A549 (cell line): ENCODE results near the gene DNAJC7.

ENCODE experiments used
- BHLHE40 ChIP-seq: IDR thresholded peaks from 2 replicates; pipeline ENCODE4 v1.6.1; 2012; ENCODE audit warnings: low read depth, low read length, inconsistent platforms
- CHD2 ChIP-seq: fragments of 150-350 bp; IDR thresholded peaks from 2 replicates; pipeline ENCODE4 v1.6.1; 2014; ENCODE audit warnings: low read length; ENCODE audit not compliant: partially characterized antibody
- CTCF ChIP-seq: fragments of >200 bp; sonication (Bioruptor Twin); formaldehyde crosslinking; IDR thresholded peaks from 3 replicates; pipeline ENCODE4 v1.5.1; 2016
- EP300 ChIP-seq, 2 experiments: fragments of >200 bp; sonication (Bioruptor Twin); formaldehyde crosslinking; IDR thresholded peaks; 2 replicates in 1 of 2; 3 replicates in 1 of 2; pipeline ENCODE4 v1.6.1; 2016 to 2017
- JUN ChIP-seq, 2 experiments: fragments of >200 bp; sonication (Bioruptor Twin); formaldehyde crosslinking; IDR thresholded peaks; 2 replicates in 1 of 2; 3 replicates in 1 of 2; pipeline ENCODE4 v1.6.1; 2016 to 2017
- KDM1A ChIP-seq: fragments of 200-600 bp; sonication (generic); IDR thresholded peaks from 2 replicates; pipeline ENCODE4 v1.6.1; 2016; ENCODE audit warnings: low read depth, mild to moderate bottlenecking
- MAFK ChIP-seq: fragments of 450-650 bp; IDR thresholded peaks from 2 replicates; pipeline ENCODE4 v1.6.1; 2014; ENCODE audit not compliant: partially characterized antibody
- PHF8 ChIP-seq: fragments of 200-600 bp; sonication (generic); IDR thresholded peaks from 2 replicates; pipeline ENCODE4 v1.6.1; 2016; ENCODE audit warnings: low read depth, mild to moderate bottlenecking, antibody characterized with exemption, moderate library complexity, borderline replicate concordance
- POLR2A ChIP-seq: IDR thresholded peaks from 2 replicates; pipeline ENCODE4 v1.6.1; 2012; ENCODE audit warnings: mild to moderate bottlenecking, low read length
- RAD21 ChIP-seq, 2 experiments: fragments of >200 bp in 1 of 2; sonication (Bioruptor Twin) in 1 of 2; formaldehyde crosslinking in 1 of 2; IDR thresholded peaks in 1 of 2; conservative IDR thresholded peaks in 1 of 2; 2 replicates in 1 of 2; 3 replicates in 1 of 2; pipeline ENCODE4 v1.6.1; 2012 to 2018; ENCODE audit warnings: inconsistent platforms in 1 of 2
- REST ChIP-seq: fragments of 200-600 bp; sonication (generic); IDR thresholded peaks from 2 replicates; pipeline ENCODE4 v1.6.1; 2016; ENCODE audit warnings: antibody characterized with exemption, mild to moderate bottlenecking, moderate library complexity
- TP53 ChIP-seq: fragments of 250-450 bp; sonication (Bioruptor Pico); IDR thresholded peaks from 2 replicates; pipeline ENCODE4 v1.5.0; 2021; ENCODE audit warnings: mild to moderate bottlenecking, moderate library complexity

GRCh38 chr17:42055027-42055426, 37.8 kb upstream of the DNAJC7 start:
- TF ChIP-seq CTCF (no peak), POLR2A (no peak), EP300 (IDR thresholded peaks at IDR 0.05) (no peak), TP53 (CRISPR knock-in tag) (no peak), PHF8 (no peak), MAFK (no peak), JUN (IDR thresholded peaks at IDR 0.05) (no peak), BHLHE40 (no peak), CHD2 (no peak), REST (no peak), RAD21 (conservative IDR thresholded peaks at IDR 0.05 in 1 of 2, IDR thresholded peaks at IDR 0.05 in 1 of 2) (no peak), KDM1A (no peak)
